Measurements from ENCODE around the gene FBLN1. TPM values are rescaled to one million over a fixed set of nuclear protein-coding genes. Genes with fewer than 3 reads are reported as not detected.
"Not testable (repeated sequence)": the region's sequence is repeated elsewhere in the genome, so short reads cannot be mapped to it uniquely, and the experiment has no call there.

The FBLN1 gene
- total RNA-seq, 1 experiment from 2014 or later, result 126 TPM

DNA sequence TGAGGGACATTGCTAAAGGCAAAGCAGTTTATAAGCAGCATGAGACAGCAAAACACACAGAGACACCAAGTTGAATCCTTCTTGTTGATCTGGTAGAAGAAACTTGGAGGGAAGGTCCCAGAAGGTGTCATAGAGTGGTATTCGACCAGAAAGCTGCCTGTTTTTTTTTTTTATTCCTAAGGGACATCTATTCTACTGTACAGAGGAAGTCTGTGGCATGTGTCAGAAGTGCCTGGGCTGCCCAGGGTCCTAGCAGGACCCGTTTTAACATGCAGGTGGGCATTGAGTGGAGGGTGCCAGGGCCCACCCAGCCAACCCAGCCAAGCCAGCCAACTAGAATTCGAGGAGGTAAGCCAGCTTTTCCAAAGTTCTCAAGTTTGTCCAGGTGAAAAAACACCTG, 100.9 kb downstream of the FBLN1 start:
- no peaks in the 10 kb centered on the region; the same call in 1 of the 2 replicates for H3K36me3 ChIP-seq (replicated peaks; ENCODE audit: control insufficient read depth, insufficient read depth, low read length)
- no peak overlapping the region for H3K4me3 ChIP-seq (ENCODE audit: insufficient read depth, low read depth, low read length)
- DNase-seq, result no peak
- H3K27me3 ChIP-seq (ENCODE audit: control insufficient read depth, insufficient read depth, low read length), result no peaks in the 10 kb centered on the region

- not testable (repeated sequence) for H3K27me3 ChIP-seq (ENCODE audit: control insufficient read depth, insufficient read depth, low read length)
Observed at GRCh38 chr22:45608045-45608444, 105.4 kb downstream of the FBLN1 start.

GRCh38 chr22:45608763-45609180, 106.1 kb downstream of the FBLN1 start:
- H3K36me3 ChIP-seq (replicated peaks; ENCODE audit: control insufficient read depth, insufficient read depth, low read length), result no peaks in the 10 kb centered on the region
- no peak for DNase-seq
- no peaks in the 10 kb centered on the region for H3K27me3 ChIP-seq (ENCODE audit: control insufficient read depth, insufficient read depth, low read length)
- H3K4me3 ChIP-seq (ENCODE audit: insufficient read depth, low read depth, low read length), result no peak overlapping the region

More at GRCh38 chr22:45608045-45608444, 105.4 kb downstream of the FBLN1 start:
- DNase-seq; H3K36me3 ChIP-seq (replicated peaks; ENCODE audit: control insufficient read depth, insufficient read depth, low read length); H3K4me3 ChIP-seq (ENCODE audit: insufficient read depth, low read depth, low read length): not testable (repeated sequence)

DNA sequence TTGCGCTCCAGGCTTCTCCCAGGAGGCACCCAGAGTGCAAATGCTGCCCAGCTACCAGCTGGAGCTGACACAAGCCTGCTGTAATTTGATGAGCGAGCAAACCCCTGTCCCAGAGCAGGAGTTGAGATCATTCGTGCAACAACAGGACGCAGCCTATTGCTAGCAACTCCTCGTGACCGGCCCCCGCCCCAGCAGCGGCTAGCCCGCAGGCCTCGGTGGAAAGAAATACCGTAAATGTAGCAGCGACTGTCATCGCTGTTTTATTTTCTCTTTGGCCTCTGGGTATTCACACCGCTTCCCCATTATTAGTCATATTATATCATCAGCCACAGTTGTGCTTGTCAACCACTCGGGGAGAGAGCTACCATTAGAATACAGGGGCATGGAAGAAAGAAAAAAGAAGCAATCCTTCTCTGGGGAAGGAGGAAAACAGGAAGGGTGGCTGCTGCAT, 109.8 kb downstream of the FBLN1 start:
- no peak overlapping the region for H3K4me3 ChIP-seq (ENCODE audit: insufficient read depth, low read depth, low read length)
- H3K36me3 ChIP-seq (replicated peaks; ENCODE audit: control insufficient read depth, insufficient read depth, low read length), result no peaks in the 10 kb centered on the region
- H3K27me3 ChIP-seq (ENCODE audit: control insufficient read depth, insufficient read depth, low read length), result no peaks in the 10 kb centered on the region
- no peak for DNase-seq

DNA sequence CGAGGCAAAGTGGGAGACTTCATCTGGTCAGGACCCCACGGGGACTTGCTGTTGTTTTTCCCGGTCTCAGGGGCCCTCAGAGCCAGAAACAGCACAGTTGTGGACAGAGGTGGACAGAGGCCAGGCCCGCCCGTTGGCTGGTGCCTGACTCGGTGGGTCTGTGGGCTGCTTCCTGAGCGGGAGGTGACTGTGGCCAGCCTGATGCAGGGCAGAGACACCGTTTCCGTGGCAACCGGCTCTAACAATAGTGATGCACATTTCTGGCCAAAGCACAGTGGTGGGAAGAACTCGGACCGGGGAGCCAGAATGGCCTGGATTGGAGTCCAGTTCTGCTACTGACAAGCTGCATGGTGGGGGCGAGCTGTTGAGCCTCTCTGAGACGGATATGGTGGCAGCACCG, 110.3 kb downstream of the FBLN1 start:
- Histone ChIP-seq H3K36me3 (replicated peaks; ENCODE audit: control insufficient read depth, insufficient read depth, low read length) (no peaks in the 10 kb centered on the region), H3K4me3 (ENCODE audit: insufficient read depth, low read depth, low read length) (no peak overlapping the region)
- no peak for DNase-seq

DNA sequence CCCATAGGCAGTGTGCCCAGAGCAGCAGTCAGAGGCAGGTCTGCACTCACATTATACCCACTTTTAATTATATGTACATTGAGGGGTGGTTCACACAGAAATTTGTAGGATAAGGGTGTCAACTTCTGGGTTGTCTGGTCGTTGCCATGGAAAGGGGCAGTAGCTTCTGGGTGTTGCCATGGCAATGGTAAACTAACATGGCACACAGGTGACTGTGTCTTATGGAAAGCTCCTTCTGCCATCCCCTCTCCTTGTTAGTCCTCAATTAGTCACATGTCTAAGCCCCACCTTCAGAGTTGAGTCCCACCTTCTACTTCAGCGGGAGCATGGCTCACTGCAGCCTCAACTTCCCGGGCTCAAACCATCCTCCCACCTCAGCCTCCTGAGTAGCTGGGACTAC, 112.7 kb downstream of the FBLN1 start:
- H3K36me3 ChIP-seq (replicated peaks; ENCODE audit: control insufficient read depth, insufficient read depth, low read length), result no peaks in the 10 kb centered on the region
- H3K4me3 ChIP-seq (ENCODE audit: insufficient read depth, low read depth, low read length), result no peak overlapping the region
- DNase-seq, result no peak
- no peaks in the 10 kb centered on the region for H3K27me3 ChIP-seq (ENCODE audit: control insufficient read depth, insufficient read depth, low read length)

More for the DNA sequence above, 110.3 kb downstream of the FBLN1 start:
- H3K27me3 ChIP-seq (ENCODE audit: control insufficient read depth, insufficient read depth, low read length), result no peaks in the 10 kb centered on the region

DNA sequence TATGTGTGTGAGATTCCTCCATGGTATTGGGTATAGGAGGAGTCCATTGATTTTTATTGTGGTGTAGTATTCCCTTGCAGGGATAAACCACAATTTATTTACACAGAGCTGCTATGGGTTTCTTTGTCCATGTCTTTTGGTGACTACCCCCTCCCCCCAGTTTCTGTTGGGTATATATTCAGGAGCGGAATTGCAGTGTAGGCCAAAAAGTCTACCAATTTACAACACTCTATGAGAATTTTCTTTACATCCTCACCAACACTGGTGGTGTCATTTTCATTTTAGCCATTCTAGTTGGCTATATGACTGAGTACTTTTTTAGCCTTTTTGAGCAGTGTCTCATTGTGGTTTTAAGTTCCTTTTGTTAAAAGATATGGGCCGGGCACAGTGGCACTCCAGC, 113.7 kb downstream of the FBLN1 start:
- Histone ChIP-seq H3K27me3 (ENCODE audit: control insufficient read depth, insufficient read depth, low read length) (no peaks in the 10 kb centered on the region), H3K4me3 (ENCODE audit: insufficient read depth, low read depth, low read length) (no peak overlapping the region), H3K36me3 (replicated peaks; ENCODE audit: control insufficient read depth, insufficient read depth, low read length) (no peaks in the 10 kb centered on the region)
- no peak for DNase-seq

- H3K27me3 ChIP-seq (ENCODE audit: control insufficient read depth, insufficient read depth, low read length), result no peaks in the 10 kb centered on the region
- no peak overlapping the region for H3K4me3 ChIP-seq (ENCODE audit: insufficient read depth, low read depth, low read length)
- H3K36me3 ChIP-seq (replicated peaks; ENCODE audit: control insufficient read depth, insufficient read depth, low read length), result no peaks in the 10 kb centered on the region
- no peak for DNase-seq
Observed at GRCh38 chr22:45617948-45618347, 115.3 kb downstream of the FBLN1 start.

- no peak for DNase-seq
- Histone ChIP-seq H3K4me3 (ENCODE audit: insufficient read depth, low read depth, low read length) (no peak overlapping the region), H3K36me3 (replicated peaks; ENCODE audit: control insufficient read depth, insufficient read depth, low read length) (no peaks in the 10 kb centered on the region), H3K27me3 (ENCODE audit: control insufficient read depth, insufficient read depth, low read length) (no peaks in the 10 kb centered on the region)
Observed at GRCh38 chr22:45620706-45621105, 118.0 kb downstream of the FBLN1 start.

DNA sequence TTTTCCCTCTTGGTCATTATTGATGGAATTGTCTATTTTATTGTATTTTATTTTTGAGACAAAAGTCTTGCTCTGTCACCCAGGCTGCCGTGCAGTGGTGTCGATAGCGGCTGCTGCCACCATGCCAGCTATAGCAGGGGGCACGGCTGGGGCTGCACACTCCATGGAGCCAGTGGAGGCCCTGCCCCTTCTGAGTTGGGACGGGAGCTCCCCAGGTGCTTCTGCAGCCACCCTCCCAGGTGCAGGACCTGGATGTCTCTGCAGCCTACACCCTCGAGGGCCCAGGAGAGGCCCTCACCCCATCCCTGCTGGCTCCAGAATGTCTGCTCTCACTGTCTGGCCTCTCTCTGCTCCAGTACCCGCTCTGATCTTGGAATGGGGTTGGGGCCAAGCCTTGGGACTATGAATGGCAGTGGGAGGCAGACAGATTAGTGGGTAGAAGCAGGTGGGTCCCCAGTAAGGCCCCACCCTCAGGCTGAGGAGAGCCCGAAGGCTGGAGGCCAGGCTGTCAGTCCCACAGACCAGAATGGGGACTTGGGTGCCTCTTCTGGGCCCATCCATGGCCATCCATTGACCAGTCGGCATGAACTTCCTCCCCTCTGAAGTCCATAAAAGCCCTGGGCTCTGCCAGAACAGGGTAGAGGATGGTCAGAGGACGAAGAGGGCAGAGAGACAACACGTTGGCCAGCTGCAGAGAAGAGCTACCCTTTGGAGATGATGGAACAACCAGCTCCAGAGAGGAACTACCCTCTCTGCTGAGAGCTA, 119.3 kb downstream of the FBLN1 start:
- H3K36me3 ChIP-seq (replicated peaks; ENCODE audit: control insufficient read depth, insufficient read depth, low read length), result no peaks in the 10 kb centered on the region
- no peaks in the 10 kb centered on the region for H3K27me3 ChIP-seq (ENCODE audit: control insufficient read depth, insufficient read depth, low read length)
- no peak for DNase-seq
- H3K4me3 ChIP-seq (ENCODE audit: insufficient read depth, low read depth, low read length), result no peak overlapping the region

- not testable (repeated sequence) for H3K36me3 ChIP-seq (replicated peaks; ENCODE audit: control insufficient read depth, insufficient read depth, low read length); H3K27me3 ChIP-seq (ENCODE audit: control insufficient read depth, insufficient read depth, low read length); DNase-seq; H3K4me3 ChIP-seq (ENCODE audit: insufficient read depth, low read depth, low read length)
Observed at GRCh38 chr22:45623464-45624145, 120.9 kb downstream of the FBLN1 start.

- Histone ChIP-seq H3K27me3 (ENCODE audit: control insufficient read depth, insufficient read depth, low read length) (no peaks in the 10 kb centered on the region; the same call in 1 of the 2 replicates), H3K4me3 (ENCODE audit: insufficient read depth, low read depth, low read length) (no peak overlapping the region), H3K36me3 (replicated peaks; ENCODE audit: control insufficient read depth, insufficient read depth, low read length) (no peaks in the 10 kb centered on the region)
- DNase-seq, result no peak
Observed at GRCh38 chr22:45626198-45626651, 123.5 kb downstream of the FBLN1 start.

DNA sequence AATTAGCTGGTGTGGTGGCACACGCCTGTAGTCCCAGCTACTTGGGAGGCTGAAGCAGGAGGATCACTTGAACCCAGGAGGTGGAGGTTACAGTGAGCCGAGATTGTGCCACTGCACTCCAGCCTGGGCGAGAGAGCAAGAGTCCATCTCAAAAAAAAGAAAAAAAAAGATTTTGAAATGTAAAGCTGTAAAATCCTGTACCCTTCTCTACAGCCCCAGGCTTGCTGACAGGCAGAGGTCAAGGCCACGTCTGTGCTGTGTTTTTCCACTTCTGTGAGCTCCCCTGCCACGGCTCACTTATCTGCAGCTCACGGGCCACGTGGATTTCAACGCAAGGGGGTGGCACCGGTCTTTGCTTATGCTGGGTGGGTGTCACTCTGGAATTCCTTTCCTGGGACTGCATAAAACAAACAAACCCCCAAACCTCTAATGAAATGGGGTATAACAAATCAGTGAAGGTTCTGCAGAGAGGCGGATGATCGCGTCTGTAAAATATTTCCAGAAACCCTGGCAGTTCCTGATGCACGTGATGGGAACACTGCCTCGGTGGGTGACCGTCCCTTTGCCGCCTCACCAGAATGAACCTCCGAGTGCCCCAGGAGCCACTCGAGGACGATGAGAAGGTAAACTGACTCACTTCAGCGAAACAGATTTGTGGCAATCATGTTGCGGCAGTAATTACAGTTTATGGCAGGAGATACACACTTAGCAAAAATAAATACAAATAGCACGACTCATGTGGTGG, 125.0 kb downstream of the FBLN1 start:
- Histone ChIP-seq H3K27me3 (ENCODE audit: control insufficient read depth, insufficient read depth, low read length) (peaks cover 2% of the 10 kb centered on the region), H3K4me3 (ENCODE audit: insufficient read depth, low read depth, low read length) (no peak overlapping the region), H3K36me3 (replicated peaks; ENCODE audit: control insufficient read depth, insufficient read depth, low read length) (no peaks in the 10 kb centered on the region)
- no peak for DNase-seq

DNA sequence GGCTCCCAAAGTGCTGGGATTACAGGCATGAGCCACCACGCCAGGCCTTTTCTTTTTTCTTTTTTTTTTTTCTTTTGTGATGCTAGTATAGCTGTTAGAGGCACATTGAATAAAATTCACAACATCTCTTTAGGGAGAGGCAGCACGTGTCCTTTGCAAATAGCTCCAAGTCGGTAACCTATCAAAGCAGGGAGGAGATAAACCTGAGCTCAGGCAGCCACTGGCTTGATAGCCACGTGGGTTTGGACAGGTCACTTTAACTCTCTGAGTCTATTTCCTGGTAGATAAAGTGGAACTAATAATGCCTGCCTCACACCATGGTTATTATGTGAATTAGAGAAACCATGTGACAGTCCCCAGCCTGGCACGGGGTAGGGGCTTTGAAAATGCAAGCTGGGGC, 125.8 kb downstream of the FBLN1 start:
- Histone ChIP-seq H3K36me3 (replicated peaks; ENCODE audit: control insufficient read depth, insufficient read depth, low read length) (no peaks in the 10 kb centered on the region), H3K4me3 (ENCODE audit: insufficient read depth, low read depth, low read length) (no peak overlapping the region), H3K27me3 (ENCODE audit: control insufficient read depth, insufficient read depth, low read length) (peaks cover 2% of the 10 kb centered on the region)
- DNase-seq, result peak; percentile 67
